HepG2 (cell line): ENCODE measurements around the gene MOBP. TPM values are rescaled to one million over a fixed set of nuclear protein-coding genes. Genes with fewer than 3 reads are reported as not detected.

Experiments used
- ATAC-seq: fragments of 200-7000 bp; cut with Tn5 transposase; 3 replicates; pipeline ENCODE4 v1.9.1; 2020; ENCODE audit warnings: mild to moderate bottlenecking, moderate library complexity
- BruUV-seq: library from RNA; stranded (reverse); fragments of 400-500 nt; replicated peaks from 2 replicates; lab custom pipeline; 2021; lab: Mats Ljungman, UMichigan
- CTCF ChIA-PET: fragments of 300-600 bp; formaldehyde crosslinking; extraction: SDS; loops from one replicate; lab custom pipeline; 2021; ENCODE audit warnings: low total read pairs, inconsistent platforms, low intra/inter-chr PET ratio; lab: Yijun Ruan, JAX
- POLR2A ChIA-PET: fragments of 350-600 bp; sonication (Branson Sonifier 250); formaldehyde crosslinking; loops from one replicate; lab custom pipeline; 2020; ENCODE audit warnings: antibody characterized with exemption, inconsistent platforms; lab: Yijun Ruan, JAX
- DNase-seq: peaks from one replicate; pipeline ENCODE4 v3.0.0-alpha.2; 2015; ENCODE audit warnings: low spot score
- FAIRE-seq: peaks from 3 replicates; lab custom pipeline; 2011; peaks lifted over from hg19 to GRCh38; lab: Jason Lieb, UNC
- H2AFZ ChIP-seq: one replicate; pipeline ENCODE4 v1.6.1; 2011; ENCODE audit warnings: low read length, inconsistent platforms
- H3K27ac ChIP-seq: fragments of 300-600 bp; 3 replicates; pipeline ENCODE4 v1.8.0; 2011; ENCODE audit warnings: mixed run types, mild to moderate bottlenecking, mixed read lengths, low read length, inconsistent platforms; ENCODE audit not compliant: insufficient read depth; ENCODE audit errors: extremely low read length
- H3K27me3 ChIP-seq, 2 experiments: fragments of 200-600 bp in 1 of 2; 2 replicates in 1 of 2; 3 replicates in 1 of 2; pipeline versions ENCODE4 v1.6.0 to v1.8.0; 2011; ENCODE audit warnings: low read length in 2 of 2, mild to moderate bottlenecking in 2 of 2, moderate library complexity in 2 of 2, inconsistent platforms in 1 of 2; ENCODE audit not compliant: insufficient read depth in 2 of 2, control insufficient read depth in 1 of 2
- H3K36me3 ChIP-seq, 2 experiments: fragments of 200-600 bp in 1 of 2; replicated peaks in 1 of 2; 2 replicates in 1 of 2; 3 replicates in 1 of 2; pipeline versions ENCODE4 v1.5.1 to v1.8.0; 2011; ENCODE audit warnings: low read length in 2 of 2, inconsistent platforms in 1 of 2; ENCODE audit not compliant: insufficient read depth in 2 of 2, control insufficient read depth in 1 of 2
- H3K4me1 ChIP-seq: 2 replicates; pipeline ENCODE4 v1.5.1; 2012; ENCODE audit warnings: low read length, inconsistent platforms; ENCODE audit not compliant: insufficient read depth
- H3K4me2 ChIP-seq: 2 replicates; pipeline ENCODE4 v1.6.0; 2011; ENCODE audit warnings: low read depth, low read length, inconsistent platforms
- H3K4me3 ChIP-seq, 3 experiments: fragments of 200-600 bp in 1 of 3; sonication (generic), shearing (Covaris generic) in 1 of 3; replicated peaks in 1 of 3; 2 replicates each; pipeline ENCODE4 v1.5.1; 2011 to 2016; ENCODE audit warnings: low read length in 3 of 3, inconsistent platforms in 2 of 3, low read depth in 2 of 3, mild to moderate bottlenecking in 2 of 3, control low read depth in 1 of 3, mixed read lengths in 1 of 3; ENCODE audit not compliant: insufficient read depth in 1 of 3
- H3K79me2 ChIP-seq: one replicate; pipeline ENCODE4 v1.6.1; 2011; ENCODE audit warnings: low read length, inconsistent platforms; ENCODE audit not compliant: insufficient read depth
- H3K9ac ChIP-seq: 2 replicates; pipeline ENCODE4 v1.6.0; 2011; ENCODE audit warnings: mild to moderate bottlenecking, low read depth, low read length, inconsistent platforms; ENCODE audit not compliant: insufficient read depth
- H3K9me3 ChIP-seq: 2 replicates; pipeline ENCODE4 v1.5.1; 2012; ENCODE audit warnings: mild to moderate bottlenecking, low read length
- H4K20me1 ChIP-seq: 2 replicates; pipeline ENCODE4 v1.6.0; 2011; ENCODE audit warnings: inconsistent platforms, mild to moderate bottlenecking, low read length, moderate library complexity; ENCODE audit not compliant: insufficient read depth
- ARID5B ChIP-seq: IDR thresholded peaks from 2 replicates; pipeline ENCODE4 v1.4.0; 2020; ENCODE audit warnings: mild to moderate bottlenecking, missing genetic modification reagents
- GPN1 ChIP-seq: sonication (generic); formaldehyde crosslinking; IDR thresholded peaks from 2 replicates; pipeline ENCODE4 v1.5.1; 2020; ENCODE audit warnings: missing genetic modification reagents, borderline replicate concordance
- MAX ChIP-seq: IDR thresholded peaks from 2 replicates; pipeline ENCODE4 v1.6.1; 2012; ENCODE audit warnings: inconsistent platforms
- RBM39 ChIP-seq: fragments of 200-400 bp; formaldehyde crosslinking; IDR thresholded peaks from one replicate; pipeline ENCODE4 v1.6.1; 2018; ENCODE audit warnings: antibody characterized with exemption, mild to moderate bottlenecking, low read depth, low read length; ENCODE audit not compliant: poor library complexity, severe bottlenecking
- SALL1 ChIP-seq: sonication (generic); formaldehyde crosslinking; IDR thresholded peaks from 2 replicates; pipeline ENCODE4 v1.8.0; 2022; ENCODE audit warnings: mild to moderate bottlenecking, missing genetic modification reagents
- ZHX1 ChIP-seq: sonication (generic); formaldehyde crosslinking; IDR thresholded peaks from 2 replicates; pipeline ENCODE4 v1.8.1; 2022; ENCODE audit warnings: low read depth, mild to moderate bottlenecking, missing genetic modification reagents
- ZNF354B ChIP-seq: sonication (generic); formaldehyde crosslinking; IDR thresholded peaks from 2 replicates; pipeline ENCODE4 v1.8.0; 2022; ENCODE audit warnings: mild to moderate bottlenecking, missing genetic modification reagents
- ZNF496 ChIP-seq: sonication (generic); formaldehyde crosslinking; IDR thresholded peaks from 2 replicates; pipeline ENCODE4 v1.8.1; 2023; ENCODE audit warnings: mild to moderate bottlenecking, moderate library complexity, missing genetic modification reagents; ENCODE audit not compliant: insufficient replicate concordance
- ZNF598 ChIP-seq: sonication (generic); formaldehyde crosslinking; IDR thresholded peaks from 2 replicates; pipeline ENCODE4 v1.5.1; 2020; ENCODE audit warnings: mild to moderate bottlenecking, missing genetic modification reagents, borderline replicate concordance
- ZNF710 ChIP-seq: sonication (generic); formaldehyde crosslinking; IDR thresholded peaks from 2 replicates; pipeline ENCODE4 v1.5.0; 2020; ENCODE audit warnings: mild to moderate bottlenecking, missing genetic modification reagents, borderline replicate concordance
- WGBS: methylation state at CpG from one replicate; pipeline ENCODE4 v1.1.6; 2017; ENCODE audit warnings: low lambda C conversion rate; 5-methylcytosine and 5-hydroxymethylcytosine counted together
- in situ Hi-C: cut with HindIII; loops from 2 replicates; pipeline ENCODE4 v1.10.0; 2017; ENCODE audit warnings: low pct_unique_long_range_greater_than_20kb; ENCODE audit not compliant: extremely low pct_ligation_motif_present
- intact Hi-C: fragments of 100-400 bp; cut with micrococcal nuclease; formaldehyde crosslinking; loops from one replicate; pipeline ENCODE4 v1.10.0; 2022; ENCODE audit not compliant: unreplicated experiment
- polyA plus RNA-seq, 8 experiments: library from polyadenylated mRNA; depleted of rRNA in 3 of 8; stranded (reverse) in 7 of 8; unstranded in 1 of 8; fragments of >200 nt; fragmentation: Illumina TruSeq in 4 of 8; extraction: Trizol in 4 of 8; gene quantifications; 2 replicates each; pipeline versions ENCODE4 v1.2.1 to v1.2.3, GENCODE V29; 2011 to 2016; ENCODE audit warnings: low read depth in 4 of 8, missing spikeins in 1 of 8, mixed read lengths in 1 of 8; ENCODE audit not compliant: insufficient read depth in 1 of 8
- total RNA-seq, 5 experiments: library from RNA; depleted of rRNA; stranded (reverse); fragments of >200 nt; fragmentation: Illumina TruSeq; extraction: Trizol; gene quantifications; 2 replicates each; pipeline ENCODE4 v1.2.3, GENCODE V29; 2016; ENCODE audit warnings: low read depth in 1 of 5

The MOBP gene
- total and polyA plus RNA-seq, 2 of the 13 experiments (the other 11 are each of a cell fraction or from before 2014, with no cell fraction given), result not detected

GRCh38 chr3:39515681-39516441 lies 48.4 kb downstream of the MOBP start (continued):
- TF ChIP-seq ARID5B (CRISPR knock-in tag) (no peak), ZNF496 (no peak), SALL1 (CRISPR knock-in tag) (no peak), ZNF354B (CRISPR knock-in tag) (no peak), ZNF598 (CRISPR knock-in tag) (no peak), MAX (no peak), RBM39 (no peak)

GRCh38 chr3:39519103-39519502 lies 51.6 kb downstream of the MOBP start:
- in situ Hi-C loops (no loop called here), intact Hi-C loops (no loop called here)
- no peaks in the 10 kb centered on the region for H3K79me2 ChIP-seq
- CTCF ChIA-PET, result no interaction called here
- no peak overlapping the region for H2AFZ ChIP-seq
- no peak for ATAC-seq
- WGBS, result 1% methylated on average over 2 of the region's 2 CpGs
- H3K4me2 ChIP-seq, result no peak overlapping the region
- no peak overlapping the region for H3K27ac ChIP-seq
- H3K27me3 ChIP-seq, result no peaks in the 10 kb centered on the region; a peak in 1 of 5 replicates
- no TSS peak for BruUV-seq
- peaks cover 6% of the 10 kb centered on the region for H3K9me3 ChIP-seq
- POLR2A ChIA-PET, result no interaction called here
- no peak for DNase-seq
- no peak overlapping the region for H3K9ac ChIP-seq
- peaks cover 7% of the 10 kb centered on the region; the same call in 1 of the 2 replicates for H3K4me1 ChIP-seq
- no peak overlapping the region for H3K4me3 ChIP-seq
- no peak for FAIRE-seq
- H4K20me1 ChIP-seq, result no peaks in the 10 kb centered on the region
- H3K36me3 ChIP-seq, result no peaks in the 10 kb centered on the region
- no peak for TF ChIP-seq GPN1
- TF ChIP-seq ZNF710 (CRISPR knock-in tag), result no peak
- TF ChIP-seq ZHX1 (CRISPR knock-in tag), result no peak
